Retina (tissue), 1 donor: ENCODE results near the gene FUCA2.
A peak's percentile ranks its signal among the peaks of the same experiment; 100 is the strongest.

Experiments used
- DNase-seq: peaks from one replicate; pipeline ENCODE4 v3.0.0-alpha.2; 2016

Gene FUCA2, protein sequence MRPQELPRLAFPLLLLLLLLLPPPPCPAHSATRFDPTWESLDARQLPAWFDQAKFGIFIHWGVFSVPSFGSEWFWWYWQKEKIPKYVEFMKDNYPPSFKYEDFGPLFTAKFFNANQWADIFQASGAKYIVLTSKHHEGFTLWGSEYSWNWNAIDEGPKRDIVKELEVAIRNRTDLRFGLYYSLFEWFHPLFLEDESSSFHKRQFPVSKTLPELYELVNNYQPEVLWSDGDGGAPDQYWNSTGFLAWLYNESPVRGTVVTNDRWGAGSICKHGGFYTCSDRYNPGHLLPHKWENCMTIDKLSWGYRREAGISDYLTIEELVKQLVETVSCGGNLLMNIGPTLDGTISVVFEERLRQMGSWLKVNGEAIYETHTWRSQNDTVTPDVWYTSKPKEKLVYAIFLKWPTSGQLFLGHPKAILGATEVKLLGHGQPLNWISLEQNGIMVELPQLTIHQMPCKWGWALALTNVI

GRCh38 chr6:143510991-143511891 lies at the start of gene FUCA2:
Gene FUCA2, minus strand, starts transcription at chr6:143511720. Its CDS starts 86 bp downstream, at chr6:143511634.
- peak; percentile 94 for DNase-seq

DNA sequence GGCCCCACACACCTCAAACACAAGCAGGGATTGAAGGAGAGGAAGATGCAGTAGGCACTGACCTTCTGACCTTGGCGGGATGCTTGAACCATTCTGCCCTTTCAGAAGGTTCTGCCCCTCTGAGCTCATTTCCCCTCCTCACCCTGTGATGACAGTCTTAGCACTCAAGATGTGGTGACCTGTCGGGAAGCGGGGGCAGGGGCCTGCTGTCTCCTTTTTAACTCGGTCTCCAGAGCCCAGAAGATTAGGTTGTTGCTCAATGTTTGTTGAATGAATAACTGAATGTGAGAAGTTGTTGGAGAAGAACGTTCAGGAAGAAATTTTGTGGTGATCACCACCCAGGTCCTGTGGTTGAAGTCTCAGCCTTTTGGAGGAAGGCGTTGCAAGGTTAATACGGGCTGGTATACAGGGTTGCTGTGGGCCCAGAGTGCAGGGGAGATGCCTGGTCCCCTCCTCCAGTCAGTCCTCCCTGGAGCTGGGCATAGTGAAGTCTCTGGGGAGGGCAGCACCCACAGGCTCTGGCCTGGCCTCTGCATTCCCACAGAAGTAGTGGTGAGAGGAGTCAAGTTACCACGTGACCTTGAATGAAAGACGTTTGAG lies 49.7 kb upstream of the FUCA2 start:
- DNase-seq = no peak

GRCh38 chr6:143559051-143559660 lies 47.6 kb upstream of the FUCA2 start:
- DNase-seq = no peak

- DNase-seq = no peak
Observed at GRCh38 chr6:143556529-143556928, 45.0 kb upstream of the FUCA2 start.

DNA sequence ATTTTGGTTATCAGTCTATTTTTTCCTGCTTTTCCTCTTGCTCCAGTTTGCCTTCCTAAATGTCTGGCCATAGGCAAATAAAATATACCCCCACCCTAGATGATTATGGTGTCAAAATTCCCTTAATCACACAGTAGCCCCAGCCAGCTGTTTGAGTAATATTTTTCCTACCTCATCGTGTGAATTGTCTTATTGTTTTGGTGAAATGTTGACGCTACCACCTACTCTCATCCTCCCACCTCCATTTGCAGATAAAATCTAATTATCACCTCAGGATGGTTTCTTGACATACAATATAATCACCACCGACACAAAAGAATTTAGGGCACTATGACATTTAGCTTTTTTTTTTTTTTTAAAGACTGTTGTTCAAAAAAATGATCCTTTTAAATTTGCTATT lies 44.1 kb upstream of the FUCA2 start:
- no peak for DNase-seq

GRCh38 chr6:143555071-143555492 lies 43.6 kb upstream of the FUCA2 start:
- no peak for DNase-seq

GRCh38 chr6:143553337-143553736 lies 41.8 kb upstream of the FUCA2 start:
- no peak for DNase-seq

DNA sequence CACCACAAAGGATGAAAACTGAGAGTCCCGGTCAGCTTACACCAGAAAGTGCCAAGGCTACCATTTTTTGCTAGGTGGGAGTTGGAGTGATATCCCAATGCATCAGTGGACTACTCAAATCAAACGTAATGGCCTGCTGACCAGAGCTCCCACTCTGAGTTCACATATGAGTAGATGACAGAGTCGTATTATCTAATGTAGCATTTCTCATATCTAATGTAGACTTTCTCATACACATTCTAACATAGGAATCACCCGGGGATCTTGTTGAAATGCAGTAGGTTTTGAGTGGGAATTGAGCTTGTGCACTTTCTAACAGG lies 38.4 kb upstream of the FUCA2 start:
- DNase-seq = no peak

DNA sequence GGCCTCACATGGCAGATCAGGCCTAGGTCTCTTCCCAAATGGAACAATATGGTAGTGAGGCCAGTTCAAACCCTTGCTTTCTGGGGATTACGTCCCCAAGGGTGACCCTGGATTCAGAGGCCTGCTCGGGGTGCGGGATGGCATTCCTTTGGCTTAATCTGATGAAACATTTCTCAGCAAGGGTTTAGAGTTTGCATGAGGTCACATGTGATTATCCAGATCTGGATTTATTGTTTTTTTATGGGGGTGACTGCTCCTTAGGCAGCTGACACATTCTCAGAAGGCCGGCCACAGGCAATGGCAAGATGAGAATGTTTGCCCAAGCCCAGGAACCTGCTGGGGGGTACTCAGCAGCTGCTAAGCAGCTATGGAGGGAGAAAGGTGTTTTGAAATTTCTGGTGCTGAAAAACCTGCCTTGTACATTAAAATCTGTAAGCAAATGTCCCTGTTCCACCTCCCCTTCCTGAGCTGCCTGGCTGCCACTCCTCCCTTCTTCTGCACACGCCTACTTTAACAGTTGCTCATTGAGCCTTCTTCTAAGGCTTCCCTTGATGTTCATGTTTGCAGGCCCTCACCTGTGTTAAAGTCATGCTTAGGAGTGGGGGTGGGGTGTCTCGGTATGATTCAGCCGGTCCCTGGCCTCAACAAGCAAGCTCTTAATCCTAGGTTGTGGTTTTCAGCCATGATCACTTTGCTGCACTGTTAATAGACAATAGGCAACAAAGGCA lies 37.9 kb upstream of the FUCA2 start:
- DNase-seq = no peak

GRCh38 chr6:143546599-143546998 lies 35.1 kb upstream of the FUCA2 start:
- no peak for DNase-seq

- no peak for DNase-seq
Observed at GRCh38 chr6:143545976-143546547, 34.5 kb upstream of the FUCA2 start.

GRCh38 chr6:143545165-143545564 lies 33.6 kb upstream of the FUCA2 start:
- DNase-seq = no peak

DNA sequence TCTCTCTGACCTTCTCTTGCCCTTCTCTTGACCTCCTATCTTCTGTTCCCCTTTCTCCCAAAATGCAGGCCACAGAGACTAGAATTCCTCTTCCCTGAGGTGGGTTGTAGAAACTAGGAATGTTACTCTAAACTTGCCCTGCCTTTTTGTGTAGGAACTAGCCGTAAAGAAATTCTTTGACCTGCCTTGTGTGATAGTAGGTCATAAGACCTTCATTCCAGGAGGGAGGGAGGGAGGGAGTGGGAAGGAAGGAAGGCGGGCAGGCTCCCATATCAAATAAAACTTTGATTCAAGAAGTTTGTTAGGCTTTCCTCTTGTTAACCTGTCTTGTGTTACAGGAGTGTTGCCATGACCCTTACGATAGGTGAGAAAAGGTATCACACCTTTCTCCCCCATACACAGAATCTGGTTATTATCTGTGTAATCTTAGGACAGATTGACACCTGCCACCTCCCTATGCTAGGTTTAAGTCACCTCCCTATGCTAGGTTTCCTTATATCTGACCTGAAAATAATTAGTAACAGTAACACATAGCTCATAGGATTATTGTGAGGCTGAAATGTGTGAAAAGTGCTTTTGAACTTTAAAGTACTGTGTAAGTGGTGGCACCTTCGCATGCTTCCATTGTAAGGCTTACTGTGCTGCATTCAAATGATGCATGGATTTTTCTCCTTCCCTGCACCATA lies 32.6 kb upstream of the FUCA2 start:
- DNase-seq = no peak

GRCh38 chr6:143543435-143543834 lies 31.9 kb upstream of the FUCA2 start:
- no peak for DNase-seq

- no peak for DNase-seq
Observed at GRCh38 chr6:143542888-143543287, 31.4 kb upstream of the FUCA2 start.

DNA sequence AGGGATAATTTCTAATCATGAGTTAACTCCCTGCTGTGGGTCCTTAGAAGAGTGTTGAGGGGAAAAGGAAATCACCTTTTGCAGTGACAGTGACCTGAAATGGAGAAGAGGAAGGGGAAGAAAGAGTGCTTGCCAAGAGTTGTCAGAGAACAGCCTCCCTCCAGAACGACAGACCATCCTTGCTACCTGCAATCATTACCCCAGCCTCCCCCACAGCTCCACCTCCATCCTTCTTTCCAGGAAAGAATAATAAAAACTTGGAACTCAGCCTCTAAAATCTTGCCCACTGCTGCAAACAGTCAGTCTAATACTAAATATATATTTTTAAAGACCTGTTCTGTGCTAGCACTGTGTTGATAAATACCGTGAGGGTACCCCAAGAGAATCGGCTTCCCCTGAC lies 28.7 kb upstream of the FUCA2 start:
- no peak for DNase-seq

- no peak for DNase-seq
Observed at GRCh38 chr6:143539734-143540133, 28.2 kb upstream of the FUCA2 start.

- DNase-seq = no peak
Observed at GRCh38 chr6:143539106-143539505, 27.6 kb upstream of the FUCA2 start.

DNA sequence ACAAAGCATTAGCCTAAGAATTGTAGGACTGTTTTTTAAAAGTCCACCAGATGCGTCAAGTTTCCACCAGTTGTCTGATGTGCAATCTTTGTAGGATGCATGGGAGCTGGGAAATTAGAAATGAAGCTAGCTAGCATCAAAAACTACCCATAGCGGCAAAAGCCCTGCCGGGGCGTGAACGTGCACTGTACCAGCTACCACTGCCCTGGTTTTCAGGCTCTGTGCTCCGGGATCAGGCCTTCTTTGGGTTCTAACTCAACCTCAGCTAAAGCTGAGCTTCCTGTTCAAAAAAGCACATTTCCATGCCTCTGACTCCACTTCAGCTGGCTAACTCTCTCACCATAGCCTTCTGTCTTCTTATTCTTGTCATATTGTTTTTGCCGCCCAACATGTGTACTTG lies 26.9 kb upstream of the FUCA2 start:
- no peak for DNase-seq

GRCh38 chr6:143536866-143537691 lies 25.6 kb upstream of the FUCA2 start:
- peak; percentile 80 for DNase-seq
